Upper lobe of left lung (tissue), 4 donors: ENCODE measurements around the gene PRKCA.

ENCODE experiments used
- EP300 ChIP-seq, 4 donors: sonication (generic); formaldehyde crosslinking; IDR thresholded peaks; one replicate each; pipeline ENCODE4 v1.5.1; 2017; ENCODE audit warnings: antibody characterized with exemption in 4 of 4, control low read depth in 2 of 4
- POLR2A ChIP-seq, 4 donors: fragments of 450-650 bp; IDR thresholded peaks; one replicate each; pipeline ENCODE4 v1.5.1; 2016 to 2017; ENCODE audit warnings: antibody characterized with exemption in 4 of 4, mild to moderate bottlenecking in 2 of 4
- POLR2AphosphoS5 ChIP-seq, 2 donors: sonication (generic); formaldehyde crosslinking; IDR thresholded peaks; one replicate each; pipeline ENCODE4 v1.5.1; 2017; ENCODE audit warnings: antibody characterized with exemption in 2 of 2
- TF ChIP-seq, protein P1 (sequence below), 6 experiments: fragments of 450-650 bp in 4 of 6; fragments of 200-600 bp in 2 of 6; sonication (generic) in 2 of 6; IDR thresholded peaks; one replicate each; pipeline ENCODE4 v1.5.1; 2016 to 2019; ENCODE audit warnings: antibody characterized with exemption in 6 of 6

DNA sequence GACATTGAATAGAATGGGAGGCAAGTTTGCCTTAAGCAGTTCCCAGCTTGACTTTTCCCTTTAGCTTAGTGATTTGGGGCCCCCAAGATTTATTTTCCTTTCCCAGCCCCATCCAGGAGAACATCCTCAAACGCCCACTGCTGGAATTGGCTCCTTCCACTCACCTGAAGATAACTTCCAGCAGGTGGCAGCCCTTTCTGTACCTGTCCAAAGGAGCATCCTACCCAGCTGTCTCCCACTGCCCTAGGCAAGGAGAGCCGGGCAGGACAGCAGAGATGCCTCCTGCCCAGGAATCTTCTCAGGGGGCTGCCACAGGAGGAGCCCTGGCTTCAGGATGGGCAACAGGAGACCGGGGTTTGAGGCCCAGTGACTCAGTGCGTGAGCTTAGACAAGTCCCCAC, 538.9 kb downstream of the PRKCA start:
- TF ChIP-seq, protein P1, sequence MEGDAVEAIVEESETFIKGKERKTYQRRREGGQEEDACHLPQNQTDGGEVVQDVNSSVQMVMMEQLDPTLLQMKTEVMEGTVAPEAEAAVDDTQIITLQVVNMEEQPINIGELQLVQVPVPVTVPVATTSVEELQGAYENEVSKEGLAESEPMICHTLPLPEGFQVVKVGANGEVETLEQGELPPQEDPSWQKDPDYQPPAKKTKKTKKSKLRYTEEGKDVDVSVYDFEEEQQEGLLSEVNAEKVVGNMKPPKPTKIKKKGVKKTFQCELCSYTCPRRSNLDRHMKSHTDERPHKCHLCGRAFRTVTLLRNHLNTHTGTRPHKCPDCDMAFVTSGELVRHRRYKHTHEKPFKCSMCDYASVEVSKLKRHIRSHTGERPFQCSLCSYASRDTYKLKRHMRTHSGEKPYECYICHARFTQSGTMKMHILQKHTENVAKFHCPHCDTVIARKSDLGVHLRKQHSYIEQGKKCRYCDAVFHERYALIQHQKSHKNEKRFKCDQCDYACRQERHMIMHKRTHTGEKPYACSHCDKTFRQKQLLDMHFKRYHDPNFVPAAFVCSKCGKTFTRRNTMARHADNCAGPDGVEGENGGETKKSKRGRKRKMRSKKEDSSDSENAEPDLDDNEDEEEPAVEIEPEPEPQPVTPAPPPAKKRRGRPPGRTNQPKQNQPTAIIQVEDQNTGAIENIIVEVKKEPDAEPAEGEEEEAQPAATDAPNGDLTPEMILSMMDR (IDR thresholded peaks at IDR 0.05) = no peak
- TF ChIP-seq POLR2A (IDR thresholded peaks at IDR 0.05) = no peak
- no peak for TF ChIP-seq POLR2AphosphoS5 (IDR thresholded peaks at IDR 0.05)
- no peak for TF ChIP-seq EP300 (IDR thresholded peaks at IDR 0.05)
